GM23248 (cell line): ENCODE data around the gene KIF17. TPM values are rescaled to one million over a fixed set of nuclear protein-coding genes. Genes with fewer than 3 reads are reported as not detected.
A peak's percentile ranks its signal among the peaks of the same experiment; 100 is the strongest.

Source experiments
- DNase-seq: peaks from one replicate; pipeline ENCODE4 v3.0.0-alpha.2; 2015
- H2AFZ ChIP-seq: fragments of 200-600 bp; sonication (generic); 2 replicates; pipeline ENCODE4 v1.6.1; 2016; ENCODE audit warnings: antibody characterized with exemption
- H3F3A ChIP-seq: fragments of 200-600 bp; sonication (generic); 2 replicates; pipeline ENCODE4 v1.6.1; 2016; ENCODE audit warnings: mild to moderate bottlenecking, antibody characterized with exemption, mixed run types; ENCODE audit not compliant: insufficient read depth
- H3K27ac ChIP-seq: fragments of 200-600 bp; sonication (generic); 2 replicates; pipeline ENCODE4 v1.5.1; 2016; ENCODE audit warnings: mild to moderate bottlenecking
- H3K27me3 ChIP-seq: fragments of 200-600 bp; sonication (generic); replicated peaks from 2 replicates; pipeline ENCODE4 v1.6.1; 2016; ENCODE audit warnings: mild to moderate bottlenecking; ENCODE audit not compliant: insufficient read depth
- H3K36me3 ChIP-seq: fragments of 200-600 bp; sonication (generic); 2 replicates; pipeline ENCODE4 v1.6.1; 2016; ENCODE audit warnings: low read depth, mild to moderate bottlenecking
- H3K4me1 ChIP-seq: fragments of 200-600 bp; sonication (generic); 2 replicates; pipeline ENCODE4 v1.6.1; 2016; ENCODE audit warnings: mild to moderate bottlenecking; ENCODE audit not compliant: insufficient read depth
- H3K4me2 ChIP-seq: fragments of 200-600 bp; sonication (generic); one replicate; pipeline ENCODE4 v1.6.1; 2016; ENCODE audit warnings: mild to moderate bottlenecking; ENCODE audit not compliant: unreplicated experiment
- H3K4me3 ChIP-seq: fragments of 200-600 bp; sonication (generic); 2 replicates; pipeline ENCODE4 v1.5.1; 2016; ENCODE audit warnings: mild to moderate bottlenecking
- H3K79me2 ChIP-seq: fragments of 200-600 bp; sonication (generic); 2 replicates; pipeline ENCODE4 v1.6.1; 2016; ENCODE audit warnings: mild to moderate bottlenecking; ENCODE audit not compliant: insufficient read depth
- H3K9ac ChIP-seq: fragments of 200-600 bp; sonication (generic); 2 replicates; pipeline ENCODE4 v1.6.1; 2016; ENCODE audit warnings: mild to moderate bottlenecking
- H3K9me2 ChIP-seq: fragments of 200-600 bp; sonication (generic); 2 replicates; pipeline ENCODE4 v1.6.1; 2016; ENCODE audit warnings: mixed run types, mild to moderate bottlenecking, moderate library complexity; ENCODE audit not compliant: insufficient read depth
- H3K9me3 ChIP-seq: fragments of 200-600 bp; sonication (generic); one replicate; pipeline ENCODE4 v1.6.1; 2017; ENCODE audit warnings: low read depth
- H4K20me1 ChIP-seq: fragments of 200-600 bp; sonication (generic); 2 replicates; pipeline ENCODE4 v1.6.0; 2016; ENCODE audit not compliant: insufficient read depth
- EZH2 ChIP-seq: fragments of 200-600 bp; sonication (generic); IDR thresholded peaks from 2 replicates; pipeline ENCODE4 v1.6.1; 2018; ENCODE audit warnings: antibody characterized with exemption, mild to moderate bottlenecking; ENCODE audit not compliant: insufficient read depth, poor library complexity, severe bottlenecking
- EZH2phosphoT487 ChIP-seq: fragments of 200-600 bp; sonication (generic); IDR thresholded peaks from 2 replicates; pipeline ENCODE4 v1.6.1; 2018; ENCODE audit warnings: antibody characterized with exemption, moderate library complexity, mild to moderate bottlenecking, low read depth; ENCODE audit not compliant: insufficient read depth
- WGBS, 2 experiments: methylation state at CpG; one replicate each; pipeline ENCODE4 v1.1.6; 2015 to 2017; ENCODE audit warnings: low lambda C conversion rate in 2 of 2, low coverage in 1 of 2; ENCODE audit errors: missing lambda C conversion rate in 2 of 2; 5-methylcytosine and 5-hydroxymethylcytosine counted together
- in situ Hi-C: fragments of 300-500 bp; cut with MboI; formaldehyde crosslinking; loops from 2 replicates; pipeline ENCODE4 v1.15.0; 2020
- polyA plus RNA-seq: library from polyadenylated mRNA; unstranded; fragments of >200 nt; fragmentation: Nextera tagmentation; extraction: Ambion mirVana; gene quantifications from 2 replicates; pipeline ENCODE4 v1.2.1, GENCODE V29; 2016
- total RNA-seq: library from RNA; depleted of rRNA; stranded (reverse); fragments of >200 nt; shearing (Covaris generic); gene quantifications from 2 replicates; pipeline ENCODE4 v1.2.3, GENCODE V29; 2014

Gene KIF17
- total and polyA plus RNA-seq, 2 experiments from 2014 or later: 0.11 to 0.31 TPM

- Histone ChIP-seq H3K4me1 (no peaks in the 10 kb centered on the region; the same call in 1 of the 2 replicates), H3F3A (peaks cover 21% of the 10 kb centered on the region), H3K4me3 (no peak overlapping the region), H3K9me2 (no peaks in the 10 kb centered on the region), H2AFZ (no peak overlapping the region), H3K79me2 (peaks cover 81% of the 10 kb centered on the region), H3K36me3 (peaks cover 63% of the 10 kb centered on the region), H3K9me3 (no peaks in the 10 kb centered on the region), H3K27me3 (no peaks in the 10 kb centered on the region), H3K27ac (no peak overlapping the region), H3K9ac (no peak overlapping the region), H4K20me1 (no peaks in the 10 kb centered on the region), H3K4me2 (no peak overlapping the region)
- TF ChIP-seq EZH2phosphoT487: no peak
- no peak for TF ChIP-seq EZH2
- DNase-seq: no peak
- whole genome bisulfite sequencing, 2 experiments: 88 to 89% methylated on average over 3 of the region's 3 CpGs
- in situ Hi-C loops: no loop called here
These were observed 35.8 kb upstream of the KIF17 start for GRCh38 chr1:20753589-20753988.

- no peak overlapping the region for H3K9ac ChIP-seq
- peaks cover 28% of the 10 kb centered on the region for H3F3A ChIP-seq
- no peak overlapping the region for H3K4me2 ChIP-seq
- no peaks in the 10 kb centered on the region for H3K9me3 ChIP-seq
- H3K4me1 ChIP-seq: no peaks in the 10 kb centered on the region; the same call in 1 of the 2 replicates
- no peaks in the 10 kb centered on the region for H4K20me1 ChIP-seq
- H3K27me3 ChIP-seq: no peaks in the 10 kb centered on the region
- TF ChIP-seq EZH2phosphoT487: no peak
- H3K79me2 ChIP-seq: peaks cover 86% of the 10 kb centered on the region
- H3K4me3 ChIP-seq: no peak overlapping the region
- no peak for DNase-seq
- peaks cover 78% of the 10 kb centered on the region for H3K36me3 ChIP-seq
- in situ Hi-C loops: no loop called here
- H2AFZ ChIP-seq: no peak overlapping the region
- WGBS, 2 experiments: 97 to 100% methylated on average over 3 of the region's 3 CpGs
- H3K9me2 ChIP-seq: no peaks in the 10 kb centered on the region
- H3K27ac ChIP-seq: no peak overlapping the region
These were observed 33.7 kb upstream of the KIF17 start for GRCh38 chr1:20751462-20751990.

GRCh38 chr1:20742671-20743070 is 24.9 kb upstream of the KIF17 start:
- no peak overlapping the region for H3K9ac ChIP-seq
- peaks cover 34% of the 10 kb centered on the region for H3K4me1 ChIP-seq
- in situ Hi-C loops: no loop called here
- no peaks in the 10 kb centered on the region for H3K27me3 ChIP-seq
- H3K4me2 ChIP-seq: no peak overlapping the region
- H3K9me2 ChIP-seq: no peaks in the 10 kb centered on the region
- H3K9me3 ChIP-seq: no peaks in the 10 kb centered on the region
- peak overlapping the region; percentile 33 for H3K27ac ChIP-seq
- H3K36me3 ChIP-seq: peaks cover 76% of the 10 kb centered on the region
- H4K20me1 ChIP-seq: no peaks in the 10 kb centered on the region
- TF ChIP-seq EZH2 (no peak), EZH2phosphoT487 (no peak)
- H2AFZ ChIP-seq: no peak overlapping the region
- peak; percentile 33 for DNase-seq
- H3K79me2 ChIP-seq: peaks cover 16% of the 10 kb centered on the region; the same call in 1 of the 2 replicates
- H3F3A ChIP-seq: peaks cover 74% of the 10 kb centered on the region
- no peak overlapping the region for H3K4me3 ChIP-seq

- in situ Hi-C loops: no loop called here
- Histone ChIP-seq H3K9me3 (no peaks in the 10 kb centered on the region), H3K36me3 (peaks cover 67% of the 10 kb centered on the region), H3F3A (peaks cover 66% of the 10 kb centered on the region), H3K4me2 (no peak overlapping the region), H3K4me1 (peaks cover 34% of the 10 kb centered on the region), H3K9ac (no peak overlapping the region), H3K27ac (peak overlapping the region; percentile 90), H3K9me2 (no peaks in the 10 kb centered on the region), H4K20me1 (no peaks in the 10 kb centered on the region), H3K4me3 (no peak overlapping the region), H3K79me2 (peaks cover 5% of the 10 kb centered on the region; the same call in 1 of the 2 replicates), H2AFZ (no peak overlapping the region), H3K27me3 (no peaks in the 10 kb centered on the region)
- WGBS, 2 experiments: 99 to 100% methylated on average over 2 of the region's 2 CpGs
- no peak for DNase-seq
- TF ChIP-seq EZH2phosphoT487 (no peak), EZH2 (no peak)
These were observed 23.0 kb upstream of the KIF17 start for GRCh38 chr1:20740781-20741180.

- in situ Hi-C loops: no loop called here
- TF ChIP-seq EZH2phosphoT487 (no peak), EZH2 (no peak)
- H4K20me1 ChIP-seq: no peaks in the 10 kb centered on the region
- H3K79me2 ChIP-seq: peaks cover 5% of the 10 kb centered on the region; the same call in 1 of the 2 replicates
- H3K9me2 ChIP-seq: no peaks in the 10 kb centered on the region
- peaks cover 54% of the 10 kb centered on the region for H3F3A ChIP-seq
- H3K9me3 ChIP-seq: no peaks in the 10 kb centered on the region
- H3K4me1 ChIP-seq: peaks cover 34% of the 10 kb centered on the region
- peak overlapping the region; percentile 21; the same call in 1 of the 2 replicates for H3K4me3 ChIP-seq
- peak; percentile 83 for DNase-seq
- H3K27ac ChIP-seq: peak overlapping the region; percentile 90
- H3K36me3 ChIP-seq: peaks cover 52% of the 10 kb centered on the region
- no peaks in the 10 kb centered on the region for H3K27me3 ChIP-seq
- 0 to 7% methylated on average over 2 of the region's 2 CpGs for WGBS, 2 experiments
- peak overlapping the region; percentile 59 for H3K4me2 ChIP-seq
- no peak overlapping the region for H2AFZ ChIP-seq
- peak overlapping the region; percentile 68 for H3K9ac ChIP-seq
These were observed 21.4 kb upstream of the KIF17 start for GRCh38 chr1:20739225-20739624.
